Measurements from ENCODE around the gene CHEK1.
A peak's percentile ranks its signal among the peaks of the same experiment; 100 is the strongest.
"Not testable (repeated sequence)": the region's sequence is repeated elsewhere in the genome, so short reads cannot be mapped to it uniquely, and the experiment has no call there.

CHEK1 gene

GRCh38 chr11:125701018-125701610, 76.2 kb downstream of the CHEK1 start:
- no peak for DNase-seq

GRCh38 chr11:125701858-125702621, 77.1 kb downstream of the CHEK1 start:
- peak; percentile 5 for DNase-seq

GRCh38 chr11:125704686-125705085, 79.7 kb downstream of the CHEK1 start:
- not testable (repeated sequence) for DNase-seq

- DNase-seq = no peak
Observed at GRCh38 chr11:125720781-125721180, 95.8 kb downstream of the CHEK1 start.

- DNase-seq = no peak
Observed at GRCh38 chr11:125724125-125724524, 99.2 kb downstream of the CHEK1 start.

All from eye (tissue), 1 donor.